IPS DF 6.9 (cell line): ENCODE data around the gene SLC25A26.

ENCODE experiments used
- DNase-seq: peaks from one replicate; pipeline ENCODE4 v3.0.0-alpha.2; 2013; ENCODE audit warnings: low read depth, low spot score
- H3K27ac ChIP-seq: one replicate; pipeline ENCODE4 v1.5.1; 2013; ENCODE audit warnings: low read length, control low read depth
- H3K27me3 ChIP-seq: 2 replicates; pipeline ENCODE4 v1.6.1; 2013; ENCODE audit warnings: mild to moderate bottlenecking, low read length; ENCODE audit not compliant: control insufficient read depth, insufficient read depth
- H3K36me3 ChIP-seq: 2 replicates; pipeline ENCODE4 v1.6.1; 2013; ENCODE audit warnings: low read length; ENCODE audit not compliant: control insufficient read depth, insufficient read depth
- H3K4me1 ChIP-seq: 2 replicates; pipeline ENCODE4 v1.6.1; 2013; ENCODE audit warnings: low read length; ENCODE audit not compliant: control insufficient read depth, insufficient read depth
- H3K4me3 ChIP-seq: 2 replicates; pipeline ENCODE4 v1.5.1; 2013; ENCODE audit warnings: mild to moderate bottlenecking, low read length
- H3K9me3 ChIP-seq: 2 replicates; pipeline ENCODE4 v1.6.1; 2013; ENCODE audit warnings: low read length, inconsistent platforms; ENCODE audit not compliant: control insufficient read depth, insufficient read depth
- WGBS: extraction: QIAGEN DNeasy Blood & Tissue Kit; methylation state at CpG from one replicate; pipeline ENCODE4 v1.1.7; 2013; ENCODE audit warnings: mixed read lengths, missing lambda C conversion rate; ENCODE audit not compliant: insufficient read length, insufficient coverage; 5-methylcytosine and 5-hydroxymethylcytosine counted together

Gene SLC25A26

DNA sequence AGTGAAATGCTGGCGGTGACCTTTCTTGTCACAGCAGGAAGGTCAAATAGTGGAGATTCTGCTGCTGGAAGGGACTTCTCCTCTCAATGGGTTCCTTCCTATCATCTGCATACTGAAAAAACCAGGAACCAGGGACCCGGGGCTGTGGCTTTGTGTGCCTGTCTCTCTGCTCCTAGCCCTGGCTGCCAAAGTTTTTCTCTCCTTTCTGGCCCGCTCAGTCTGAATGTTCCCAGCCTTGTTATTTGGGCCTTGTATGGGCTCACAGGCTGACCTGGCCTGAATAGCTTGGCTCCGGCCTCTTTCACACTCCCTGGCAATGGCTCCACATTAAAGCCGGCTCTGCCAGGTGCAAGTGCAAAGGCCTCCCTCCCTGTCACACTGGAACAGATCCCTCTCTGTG is 185.4 kb downstream of the SLC25A26 start:
- Histone ChIP-seq H3K27ac (no peak overlapping the region), H3K4me1 (peaks cover 6% of the 10 kb centered on the region), H3K9me3 (no peaks in the 10 kb centered on the region), H3K4me3 (no peak overlapping the region), H3K27me3 (no peaks in the 10 kb centered on the region), H3K36me3 (peaks cover 47% of the 10 kb centered on the region)
- DNase-seq = no peak
- WGBS = no CpG with 5 or more reads among the region's 5 CpGs

DNA sequence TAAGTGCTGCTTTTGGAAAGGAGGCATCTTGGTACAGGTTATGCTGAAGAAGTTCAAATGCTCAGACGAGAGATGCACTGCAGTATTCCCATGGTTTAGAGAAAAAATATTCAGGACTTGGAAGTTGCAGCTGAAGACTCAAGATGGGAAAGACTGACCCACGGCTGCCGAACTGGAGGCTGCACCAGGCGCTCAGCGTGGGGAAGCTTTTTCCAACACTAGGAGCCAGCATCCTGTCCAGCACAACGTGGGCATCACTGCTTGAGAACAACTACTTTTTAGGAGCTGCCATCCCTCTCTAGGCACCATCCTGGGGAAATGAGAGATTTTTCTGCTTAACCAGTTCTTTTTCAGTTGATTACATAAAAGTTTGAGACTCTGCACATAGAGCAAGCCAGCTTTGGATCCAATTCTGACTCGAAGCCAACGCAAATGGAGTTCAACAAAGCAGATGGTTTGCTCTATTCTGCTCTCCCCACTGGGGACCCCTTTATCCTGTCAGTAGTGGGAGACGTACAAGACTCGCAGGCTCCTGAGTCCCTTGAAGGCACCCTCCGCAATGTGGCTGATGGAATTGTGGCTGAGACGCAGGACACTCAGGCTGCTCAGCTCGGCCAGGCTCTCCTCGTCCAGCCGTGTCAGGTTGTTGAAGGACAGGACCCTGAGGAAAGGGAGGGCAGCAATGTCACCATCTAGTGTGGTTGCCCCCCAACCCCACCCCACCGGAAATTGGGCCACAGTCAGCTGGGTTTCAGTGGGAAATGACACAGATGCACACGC is 186.2 kb downstream of the SLC25A26 start:
- peaks cover 3% of the 10 kb centered on the region for H3K4me1 ChIP-seq
- WGBS = no CpG with 5 or more reads among the region's 17 CpGs
- H3K4me3 ChIP-seq = no peak overlapping the region
- DNase-seq = no peak
- H3K27ac ChIP-seq = no peak overlapping the region
- no peaks in the 10 kb centered on the region for H3K27me3 ChIP-seq
- peaks cover 48% of the 10 kb centered on the region for H3K36me3 ChIP-seq
- no peaks in the 10 kb centered on the region for H3K9me3 ChIP-seq

- Histone ChIP-seq H3K36me3 (peaks cover 51% of the 10 kb centered on the region), H3K9me3 (no peaks in the 10 kb centered on the region), H3K27ac (no peak overlapping the region), H3K4me1 (peaks cover 5% of the 10 kb centered on the region), H3K4me3 (no peak overlapping the region), H3K27me3 (no peaks in the 10 kb centered on the region)
- WGBS = no CpG with 5 or more reads among the region's 14 CpGs
- DNase-seq = peak; percentile 63
These were observed 186.9 kb downstream of the SLC25A26 start for GRCh38 chr3:66407611-66408218.

- DNase-seq = no peak
- Histone ChIP-seq H3K4me1 (peaks cover 5% of the 10 kb centered on the region), H3K9me3 (no peaks in the 10 kb centered on the region), H3K4me3 (no peak overlapping the region), H3K27me3 (no peaks in the 10 kb centered on the region), H3K36me3 (peaks cover 52% of the 10 kb centered on the region), H3K27ac (no peak overlapping the region)
- WGBS = no CpG with 5 or more reads among the region's 24 CpGs
These were observed 189.3 kb downstream of the SLC25A26 start for GRCh38 chr3:66409771-66410754.

- Histone ChIP-seq H3K4me3 (no peak overlapping the region), H3K9me3 (no peaks in the 10 kb centered on the region), H3K36me3 (peaks cover 47% of the 10 kb centered on the region), H3K27ac (no peak overlapping the region), H3K4me1 (peaks cover 5% of the 10 kb centered on the region), H3K27me3 (no peaks in the 10 kb centered on the region)
- WGBS = no CpG with 5 or more reads among the region's 7 CpGs
- no peak for DNase-seq
These were observed 190.2 kb downstream of the SLC25A26 start for GRCh38 chr3:66410976-66411375.

- H3K27ac ChIP-seq = no peak overlapping the region
- WGBS = no CpG with 5 or more reads among the region's 8 CpGs
- H3K4me3 ChIP-seq = no peak overlapping the region
- peaks cover 42% of the 10 kb centered on the region for H3K36me3 ChIP-seq
- peaks cover 5% of the 10 kb centered on the region for H3K4me1 ChIP-seq
- H3K27me3 ChIP-seq = no peaks in the 10 kb centered on the region
- no peak for DNase-seq
- H3K9me3 ChIP-seq = no peaks in the 10 kb centered on the region
These were observed 190.7 kb downstream of the SLC25A26 start for GRCh38 chr3:66411474-66411873.

GRCh38 chr3:66411961-66412887 is 191.4 kb downstream of the SLC25A26 start:
- H3K27me3 ChIP-seq = no peaks in the 10 kb centered on the region
- peaks cover 41% of the 10 kb centered on the region for H3K36me3 ChIP-seq
- H3K9me3 ChIP-seq = no peaks in the 10 kb centered on the region
- H3K27ac ChIP-seq = no peak overlapping the region
- DNase-seq = no peak
- peaks cover 5% of the 10 kb centered on the region for H3K4me1 ChIP-seq
- no CpG with 5 or more reads among the region's 24 CpGs for WGBS
- no peak overlapping the region for H3K4me3 ChIP-seq

DNA sequence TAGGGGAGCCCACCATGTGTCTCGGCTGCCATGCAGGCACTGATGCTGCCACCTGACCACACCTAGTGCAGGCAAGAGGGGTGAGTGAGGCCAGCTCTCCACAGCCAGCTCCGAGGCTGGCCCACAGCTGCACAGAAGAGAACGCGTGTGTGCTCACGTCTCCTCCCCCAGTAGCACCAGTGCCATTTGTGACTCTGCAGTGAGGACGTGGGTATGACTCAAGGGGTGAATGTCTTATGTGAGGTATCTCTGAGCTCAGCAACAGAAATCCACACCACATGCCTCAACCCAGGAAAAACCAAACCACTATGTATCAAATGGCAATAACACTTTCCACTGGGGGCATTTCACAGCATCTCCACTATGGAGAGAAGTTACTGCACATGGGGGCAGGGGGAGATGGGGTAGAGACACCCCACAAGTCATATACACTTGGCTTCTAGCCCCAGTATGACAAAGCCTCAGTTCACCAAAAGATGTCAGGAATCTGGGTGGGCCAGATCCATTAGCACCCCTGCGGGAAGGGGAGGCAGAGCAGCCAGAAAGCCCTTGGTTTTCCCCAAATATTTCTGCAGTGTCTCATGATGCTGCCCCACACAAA is 192.4 kb downstream of the SLC25A26 start:
- no peak overlapping the region for H3K27ac ChIP-seq
- no peaks in the 10 kb centered on the region for H3K27me3 ChIP-seq
- no peak overlapping the region for H3K4me3 ChIP-seq
- peaks cover 4% of the 10 kb centered on the region for H3K4me1 ChIP-seq
- no peak for DNase-seq
- no CpG with 5 or more reads among the region's 7 CpGs for WGBS
- H3K9me3 ChIP-seq = no peaks in the 10 kb centered on the region
- peaks cover 35% of the 10 kb centered on the region for H3K36me3 ChIP-seq

DNA sequence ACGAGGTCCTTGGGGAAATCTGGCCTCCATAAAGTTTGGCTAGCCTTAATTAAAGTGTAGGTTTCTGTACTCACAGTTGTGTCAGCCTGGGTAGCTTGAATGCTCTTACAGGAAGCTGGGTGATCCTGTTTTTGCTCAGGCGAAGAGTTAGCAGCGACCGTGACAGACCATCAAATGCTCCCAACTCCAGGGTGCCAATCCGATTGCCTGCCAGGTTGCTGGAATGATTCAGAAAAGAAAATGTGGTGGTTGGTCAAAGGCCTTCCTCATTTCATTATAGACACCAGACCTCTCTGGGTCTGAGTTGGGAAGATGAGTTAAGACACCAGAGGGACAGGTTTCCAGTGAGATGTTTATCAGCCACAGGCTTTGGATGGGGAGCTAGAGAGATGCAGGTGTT is 194.0 kb downstream of the SLC25A26 start:
- Histone ChIP-seq H3K36me3 (peaks cover 31% of the 10 kb centered on the region), H3K27me3 (no peaks in the 10 kb centered on the region), H3K4me1 (peaks cover 9% of the 10 kb centered on the region), H3K4me3 (no peak overlapping the region), H3K27ac (no peak overlapping the region), H3K9me3 (no peaks in the 10 kb centered on the region)
- no CpG with 5 or more reads among the region's 5 CpGs for WGBS
- no peak for DNase-seq
